H9 (cell line): ENCODE results near the gene FKBP10. TPM values are rescaled to one million over a fixed set of nuclear protein-coding genes. Genes with fewer than 3 reads are reported as not detected.

Source experiments
- DNase-seq: peaks from one replicate; pipeline ENCODE4 v3.0.0-alpha.2; 2017
- H2AFZ ChIP-seq: one replicate; pipeline ENCODE4 v1.6.1; 2013; ENCODE audit warnings: mild to moderate bottlenecking, low read length, control low read depth, moderate library complexity
- H2AK5ac ChIP-seq: 2 replicates; pipeline ENCODE4 v1.6.1; 2013; ENCODE audit warnings: low read length, control low read depth, mixed read lengths; ENCODE audit not compliant: insufficient read length
- H2BK120ac ChIP-seq: one replicate; pipeline ENCODE4 v1.6.1; 2013; ENCODE audit warnings: low read depth, mild to moderate bottlenecking, low read length, control low read depth, inconsistent platforms; ENCODE audit not compliant: poor library complexity, severe bottlenecking
- H2BK12ac ChIP-seq: 2 replicates; pipeline ENCODE4 v1.6.1; 2013; ENCODE audit warnings: low read length, control low read depth, mixed read lengths, low read depth; ENCODE audit not compliant: insufficient read length
- H2BK15ac ChIP-seq: 2 replicates; pipeline ENCODE4 v1.6.1; 2013; ENCODE audit warnings: low read depth, low read length, control low read depth
- H2BK20ac ChIP-seq: one replicate; pipeline ENCODE4 v1.6.1; 2013; ENCODE audit warnings: low read depth, mild to moderate bottlenecking, low read length, control low read depth, inconsistent platforms; ENCODE audit not compliant: poor library complexity, severe bottlenecking
- H2BK5ac ChIP-seq: 2 replicates; pipeline ENCODE4 v1.6.1; 2013; ENCODE audit warnings: low read length, control low read depth, mixed read lengths; ENCODE audit not compliant: insufficient read length
- H3K14ac ChIP-seq: 2 replicates; pipeline ENCODE4 v1.6.1; 2013; ENCODE audit warnings: low read length, control low read depth; ENCODE audit not compliant: insufficient read depth
- H3K18ac ChIP-seq: 2 replicates; pipeline ENCODE4 v1.6.1; 2013; ENCODE audit warnings: low read depth, mild to moderate bottlenecking, mixed read lengths, low read length, control low read depth; ENCODE audit not compliant: insufficient read length
- H3K23ac ChIP-seq: 2 replicates; pipeline ENCODE4 v1.6.1; 2013; ENCODE audit warnings: low read length, control low read depth, mixed read lengths, low read depth; ENCODE audit not compliant: insufficient read length
- H3K23me2 ChIP-seq: 2 replicates; pipeline ENCODE4 v1.6.1; 2013; ENCODE audit warnings: low read depth, mild to moderate bottlenecking, mixed read lengths, low read length, control low read depth; ENCODE audit not compliant: insufficient read length, poor library complexity, severe bottlenecking
- H3K27ac ChIP-seq: 2 replicates; pipeline ENCODE4 v1.5.1; 2013; ENCODE audit warnings: low read length, control low read depth, mixed read lengths, low read depth; ENCODE audit not compliant: insufficient read length
- H3K27me3 ChIP-seq: 2 replicates; pipeline ENCODE4 v1.6.1; 2013; ENCODE audit warnings: low read length, control low read depth, inconsistent platforms; ENCODE audit not compliant: insufficient read depth
- H3K4ac ChIP-seq: 2 replicates; pipeline ENCODE4 v1.6.1; 2013; ENCODE audit warnings: low read depth, mild to moderate bottlenecking, control low read depth, inconsistent platforms, low read length, moderate library complexity
- H3K4me1 ChIP-seq: 2 replicates; pipeline ENCODE4 v1.6.1; 2013; ENCODE audit warnings: low read length, control low read depth, inconsistent platforms; ENCODE audit not compliant: insufficient read depth
- H3K4me2 ChIP-seq: 2 replicates; pipeline ENCODE4 v1.6.1; 2013; ENCODE audit warnings: low read length, control low read depth, mixed read lengths; ENCODE audit not compliant: insufficient read length, insufficient read depth
- H3K56ac ChIP-seq: 2 replicates; pipeline ENCODE4 v1.6.1; 2013; ENCODE audit warnings: low read depth, mild to moderate bottlenecking, mixed read lengths, low read length, control low read depth; ENCODE audit not compliant: insufficient read length
- H3K79me1 ChIP-seq: 2 replicates; pipeline ENCODE4 v1.6.1; 2013; ENCODE audit warnings: low read depth, mild to moderate bottlenecking, moderate library complexity, low read length, control low read depth, inconsistent platforms; ENCODE audit not compliant: insufficient read depth, poor library complexity, severe bottlenecking
- H3K79me2 ChIP-seq: 2 replicates; pipeline ENCODE4 v1.6.1; 2013; ENCODE audit warnings: low read length, control low read depth, inconsistent platforms; ENCODE audit not compliant: insufficient read depth
- H3K9ac ChIP-seq: 2 replicates; pipeline ENCODE4 v1.6.1; 2013; ENCODE audit warnings: low read length, control low read depth, mixed read lengths; ENCODE audit not compliant: insufficient read length; ENCODE audit errors: extremely low read depth
- H3K9me3 ChIP-seq: one replicate; pipeline ENCODE4 v1.6.1; 2013; ENCODE audit warnings: low read depth, low read length, inconsistent platforms; ENCODE audit not compliant: control insufficient read depth
- H3T11ph ChIP-seq: one replicate; pipeline ENCODE4 v1.6.1; 2013; ENCODE audit warnings: mild to moderate bottlenecking, low read length, control low read depth, inconsistent platforms
- H4K20me1 ChIP-seq: one replicate; pipeline ENCODE4 v1.6.1; 2013; ENCODE audit not compliant: control insufficient read depth, insufficient read length, insufficient read depth
- H4K5ac ChIP-seq: 2 replicates; pipeline ENCODE4 v1.6.1; 2013; ENCODE audit warnings: low read depth, mild to moderate bottlenecking, mixed read lengths, low read length, control low read depth; ENCODE audit not compliant: insufficient read length
- H4K8ac ChIP-seq: replicated peaks from 2 replicates; pipeline ENCODE4 v1.6.1; 2013; ENCODE audit warnings: low read length, control low read depth, mixed read lengths, low read depth; ENCODE audit not compliant: insufficient read length
- H4K91ac ChIP-seq: 2 replicates; pipeline ENCODE4 v1.6.1; 2013; ENCODE audit warnings: low read depth, mild to moderate bottlenecking, moderate library complexity, mixed read lengths, low read length, control low read depth; ENCODE audit not compliant: insufficient read length
- H3K27ac Mint-ChIP-seq, 3 experiments: 2 replicates in 2 of 3; 3 replicates in 1 of 3; pipeline ENCODE4 v1.8.0; 2020 to 2021; ENCODE audit warnings: mixed read lengths in 3 of 3, mild to moderate bottlenecking in 1 of 3, moderate library complexity in 1 of 3
- H3K27me3 Mint-ChIP-seq: 2 replicates; pipeline ENCODE4 v1.8.0; 2021; ENCODE audit warnings: low read depth, mild to moderate bottlenecking, moderate library complexity, mixed read lengths
- H3K36me3 Mint-ChIP-seq, 3 experiments: 2 replicates in 2 of 3; 3 replicates in 1 of 3; pipeline ENCODE4 v1.8.0; 2020 to 2021; ENCODE audit warnings: low read depth in 3 of 3, mixed read lengths in 3 of 3; ENCODE audit not compliant: insufficient read depth in 1 of 3
- H3K4me1 Mint-ChIP-seq, 2 experiments: 2 replicates each; pipeline ENCODE4 v1.8.0; 2020; ENCODE audit warnings: mixed read lengths in 2 of 2
- H3K4me3 Mint-ChIP-seq, 2 experiments: 2 replicates in 1 of 2; 3 replicates in 1 of 2; pipeline ENCODE4 v1.8.0; 2020 to 2021; ENCODE audit warnings: mild to moderate bottlenecking in 2 of 2, mixed read lengths in 2 of 2, moderate library complexity in 1 of 2
- H3K9me3 Mint-ChIP-seq, 2 experiments: 2 replicates in 1 of 2; 3 replicates in 1 of 2; pipeline ENCODE4 v1.8.0; 2020; ENCODE audit warnings: mild to moderate bottlenecking in 2 of 2, mixed read lengths in 2 of 2, moderate library complexity in 1 of 2
- CTCF ChIP-seq: fragments of 200-600 bp; sonication (generic); conservative IDR thresholded peaks from 3 replicates; pipeline ENCODE4 v1.8.0; 2021; ENCODE audit warnings: antibody characterized with exemption, mild to moderate bottlenecking
- WGBS: extraction: QIAGEN DNeasy Blood & Tissue Kit; methylation state at CpG from one replicate; pipeline ENCODE4 v1.1.7; 2013; ENCODE audit warnings: missing lambda C conversion rate, low lambda C conversion rate, mixed read lengths; ENCODE audit not compliant: insufficient read length; ENCODE audit errors: extremely low coverage; 5-methylcytosine and 5-hydroxymethylcytosine counted together
- total RNA-seq: library from RNA; stranded (reverse); gene quantifications from 2 replicates; pipeline ENCODE4 v1.2.1, GENCODE V29; 2021

The FKBP10 gene
- total RNA-seq, 1 experiment from 2014 or later = 166 TPM

GRCh38 chr17:41796121-41796895 is 16.5 kb upstream of the FKBP10 start:
- Mint-ChIP-seq H3K4me1 (peaks cover 34 to 51% of the 10 kb centered on the region in 2 experiments), H3K27ac (no peak overlapping the region), H3K4me3 (no peak overlapping the region), H3K9me3 (no peaks in the 10 kb centered on the region; a peak in 1 of 5 replicates), H3K27me3 (peaks cover 26% of the 10 kb centered on the region), H3K36me3 (no peaks in the 10 kb centered on the region; a peak in 1 of 7 replicates)
- Histone ChIP-seq H3K56ac (no peak overlapping the region), H2BK12ac (no peak overlapping the region), H4K91ac (no peak overlapping the region), H4K8ac (no peak overlapping the region), H2BK15ac (no peak overlapping the region), H3K79me2 (no peaks in the 10 kb centered on the region), H3K27me3 (peaks cover 4% of the 10 kb centered on the region; the same call in 1 of the 2 replicates), H3K9me3 (no peaks in the 10 kb centered on the region), H2BK5ac (no peak overlapping the region), H3K4me2 (no peak overlapping the region), H3K4ac (no peak overlapping the region), H3K14ac (no peak overlapping the region), H4K20me1 (no peaks in the 10 kb centered on the region), H2AFZ (no peak overlapping the region), H3K23me2 (peaks cover 6% of the 10 kb centered on the region), H2AK5ac (no peak overlapping the region), H2BK20ac (no peak overlapping the region), H2BK120ac (no peak overlapping the region), H3K4me1 (peaks cover 8% of the 10 kb centered on the region; the same call in 1 of the 2 replicates), H3K79me1 (no peaks in the 10 kb centered on the region), H3T11ph (no peak overlapping the region), H4K5ac (no peak overlapping the region), H3K23ac (no peak overlapping the region), H3K18ac (no peak overlapping the region), H3K9ac (no peak overlapping the region), H3K27ac (no peak overlapping the region)
- no CpG with 5 or more reads among the region's 10 CpGs for WGBS
- DNase-seq = no peak
- TF ChIP-seq CTCF = no peak
